K562 (cell line): Measurements from ENCODE around the gene ATP9B. TPM values are rescaled to one million over a fixed set of nuclear protein-coding genes. Genes with fewer than 3 reads are reported as not detected.

Source experiments
- ATAC-seq: fragments of 200-7000 bp; cut with Tn5 transposase; 3 replicates; pipeline ENCODE4 v1.9.1; 2020; ENCODE audit warnings: moderate library complexity
- BruUV-seq: library from RNA; stranded (reverse); fragments of 400-500 nt; replicated peaks from 2 replicates; lab custom pipeline; 2021; lab: Mats Ljungman, UMichigan
- CTCF ChIA-PET: fragments of 300-600 bp; formaldehyde crosslinking; extraction: SDS; loops from one replicate; lab custom pipeline; 2021; ENCODE audit warnings: low intra/inter-chr PET ratio; lab: Yijun Ruan, JAX
- POLR2A ChIA-PET: fragments of 300-600, 350-650 bp; sonication (Branson Sonifier 250); formaldehyde crosslinking; extraction: SDS; loops from one replicate; lab custom pipeline; 2021; ENCODE audit warnings: antibody characterized with exemption, inconsistent platforms; lab: Yijun Ruan, JAX
- DNase-seq, 4 experiments: peaks; one replicate each; pipeline versions ENCODE4 v3.0.0 to v3.0.0-alpha.2; 2011 to 2018; ENCODE audit warnings: low spot score in 3 of 4, mixed read lengths in 3 of 4; ENCODE audit errors: extremely low read depth in 1 of 4
- FAIRE-seq: peaks from 2 replicates; lab custom pipeline; 2011; peaks lifted over from hg19 to GRCh38; lab: Jason Lieb, UNC
- H2AFZ ChIP-seq: 2 replicates; pipeline ENCODE4 v1.6.0; 2011; ENCODE audit warnings: low read depth, low read length, control low read depth, inconsistent platforms
- H3K27ac ChIP-seq: fragments of 200-600 bp; 3 replicates; pipeline ENCODE4 v1.8.0; 2011; ENCODE audit warnings: low read depth, mild to moderate bottlenecking, control low read depth, inconsistent platforms, low read length, moderate library complexity, mixed read lengths; ENCODE audit errors: extremely low read depth
- H3K27me3 ChIP-seq, 2 experiments: fragments of 300-600 bp in 1 of 2; 2 replicates in 1 of 2; 3 replicates in 1 of 2; pipeline versions ENCODE4 v1.6.0 to v1.8.0; 2011; ENCODE audit warnings: inconsistent platforms in 2 of 2, low read length in 2 of 2, mild to moderate bottlenecking in 1 of 2, mixed read lengths in 1 of 2, moderate library complexity in 1 of 2; ENCODE audit not compliant: control insufficient read depth in 2 of 2, insufficient read depth in 2 of 2
- H3K36me3 ChIP-seq: fragments of 300-600 bp; 3 replicates; pipeline ENCODE4 v1.8.0; 2011; ENCODE audit warnings: mild to moderate bottlenecking, low read length, inconsistent platforms; ENCODE audit not compliant: control insufficient read depth, insufficient read depth
- H3K4me1 ChIP-seq, 2 experiments: fragments of 200-600 bp in 1 of 2; replicated peaks in 1 of 2; 2 replicates in 1 of 2; 3 replicates in 1 of 2; pipeline versions ENCODE4 v1.5.1 to v1.8.0; 2011; ENCODE audit warnings: inconsistent platforms in 2 of 2, low read length in 2 of 2, mild to moderate bottlenecking in 1 of 2, mixed read lengths in 1 of 2, moderate library complexity in 1 of 2; ENCODE audit not compliant: control insufficient read depth in 2 of 2, insufficient read depth in 2 of 2
- H3K4me2 ChIP-seq: 2 replicates; pipeline ENCODE4 v1.6.1; 2011; ENCODE audit warnings: low read length, control low read depth, inconsistent platforms, mixed read lengths; ENCODE audit not compliant: insufficient read depth
- H3K4me3 ChIP-seq: fragments of 200-600 bp; sonication (generic), shearing (Covaris generic); 2 replicates; pipeline ENCODE4 v1.5.1; 2016; ENCODE audit warnings: control low read depth, inconsistent platforms
- H3K79me2 ChIP-seq: fragments of 200-600 bp; 3 replicates; pipeline ENCODE4 v1.8.0; 2011; ENCODE audit warnings: low read length, inconsistent platforms; ENCODE audit not compliant: control insufficient read depth, insufficient read depth
- H3K9ac ChIP-seq, 2 experiments: 2 replicates each; pipeline versions ENCODE4 v1.6.0 to v1.6.1; 2011; ENCODE audit warnings: low read depth in 2 of 2, low read length in 2 of 2, control low read depth in 1 of 2, inconsistent platforms in 1 of 2, mild to moderate bottlenecking in 1 of 2, mixed read lengths in 1 of 2; ENCODE audit not compliant: insufficient read depth in 1 of 2
- H3K9me1 ChIP-seq: one replicate; pipeline ENCODE4 v1.6.0; 2011; ENCODE audit warnings: inconsistent platforms, mild to moderate bottlenecking, low read length, moderate library complexity; ENCODE audit not compliant: control insufficient read depth, insufficient read depth
- H3K9me3 ChIP-seq: replicated peaks from 2 replicates; pipeline ENCODE4 v1.5.1; 2011; ENCODE audit warnings: low read depth, low read length, inconsistent platforms; ENCODE audit not compliant: control insufficient read depth, insufficient read depth
- H4K20me1 ChIP-seq: replicated peaks from 2 replicates; pipeline ENCODE4 v1.6.1; 2011; ENCODE audit warnings: low read length, inconsistent platforms, mixed read lengths; ENCODE audit not compliant: control insufficient read depth, insufficient read depth
- CREB1 ChIP-seq, 2 experiments: sonication (generic) in 1 of 2; formaldehyde crosslinking in 1 of 2; IDR thresholded peaks; 2 replicates each; pipeline versions ENCODE4 v1.6.1 to v1.8.0; 2012 to 2022; ENCODE audit warnings: inconsistent platforms in 1 of 2, mild to moderate bottlenecking in 1 of 2, missing genetic modification reagents in 1 of 2, moderate library complexity in 1 of 2
- CTBP1 ChIP-seq: fragments of 450-650 bp; IDR thresholded peaks from 2 replicates; pipeline ENCODE4 v1.6.1; 2016; ENCODE audit warnings: borderline replicate concordance
- ELK3 ChIP-seq: fragments of 450-650 bp; formaldehyde crosslinking; IDR thresholded peaks from 2 replicates; pipeline ENCODE4 v1.4.0; 2020; ENCODE audit warnings: mild to moderate bottlenecking
- FUS ChIP-seq: fragments of 200-400 bp; formaldehyde crosslinking; optimal IDR thresholded peaks from 2 replicates; pipeline ENCODE3; 2017; ENCODE audit warnings: low read depth, low read length
- IRF1 ChIP-seq: sonication (generic); formaldehyde crosslinking; IDR thresholded peaks from 2 replicates; pipeline ENCODE4 v1.8.0; 2022; ENCODE audit warnings: missing genetic modification reagents, mild to moderate bottlenecking, borderline replicate concordance
- IRF2 ChIP-seq: sonication (generic); formaldehyde crosslinking; IDR thresholded peaks from 2 replicates; pipeline ENCODE4 v1.8.1; 2022; ENCODE audit warnings: mild to moderate bottlenecking, missing genetic modification reagents
- LARP7 ChIP-seq: fragments of 450-650 bp; IDR thresholded peaks from 2 replicates; pipeline ENCODE4 v1.6.1; 2016
- NCOA1 ChIP-seq: fragments of 450-650 bp; IDR thresholded peaks from 2 replicates; pipeline ENCODE4 v1.6.1; 2016; ENCODE audit warnings: low read depth
- POLR2G ChIP-seq: fragments of 200-400 bp; formaldehyde crosslinking; IDR thresholded peaks from 2 replicates; pipeline ENCODE4 v1.6.1; 2017; ENCODE audit warnings: low read depth, mild to moderate bottlenecking, antibody characterized with exemption, low read length, moderate library complexity
- RNF2 ChIP-seq: sonication (generic); IDR thresholded peaks from 2 replicates; pipeline ENCODE4 v1.6.1; 2016
- TAF9B ChIP-seq: fragments of 450-650 bp; IDR thresholded peaks from 2 replicates; pipeline ENCODE4 v1.6.1; 2018; ENCODE audit warnings: mild to moderate bottlenecking; ENCODE audit not compliant: partially characterized antibody
- ZNF263 ChIP-seq: sonication (generic); formaldehyde crosslinking; IDR thresholded peaks from 2 replicates; pipeline ENCODE4 v1.8.0; 2022; ENCODE audit warnings: mild to moderate bottlenecking, missing genetic modification reagents, borderline replicate concordance
- ZNF384 ChIP-seq: IDR thresholded peaks from 2 replicates; pipeline ENCODE4 v1.6.1; 2012; ENCODE audit warnings: low read depth, low read length, improper control_type of control experiment
- ZSCAN29 ChIP-seq: fragments of 450-650 bp; IDR thresholded peaks from 2 replicates; pipeline ENCODE4 v1.6.1; 2017
- WGBS: fragments of 100-300 bp; shearing (Covaris generic); methylation state at CpG from one replicate; pipeline ENCODE4 v1.1.6; 2016; ENCODE audit warnings: low coverage, mixed read lengths; ENCODE audit not compliant: insufficient coverage; ENCODE audit errors: missing lambda C conversion rate; 5-methylcytosine and 5-hydroxymethylcytosine counted together
- in situ Hi-C: fragments of 300-500 bp; cut with MboI; formaldehyde crosslinking; loops from 4 replicates; pipeline ENCODE4 v1.15.0; 2018; ENCODE audit warnings: inconsistent platforms, mixed read lengths
- intact Hi-C: fragments of 100-400 bp; cut with micrococcal nuclease; formaldehyde crosslinking; loops from 2 replicates; pipeline ENCODE4 v1.14.2; 2022
- polyA plus RNA-seq, 8 experiments: library from polyadenylated mRNA; depleted of rRNA in 4 of 8; stranded (reverse) in 5 of 8; unstranded in 3 of 8; fragments of >200 nt; fragmentation: Nextera tagmentation in 2 of 8; fragmentation: Illumina TruSeq in 1 of 8; extraction: Ambion mirVana in 2 of 8; extraction: Trizol in 1 of 8; gene quantifications; 2 replicates each; pipeline versions ENCODE4 v1.2.1 to v1.2.3, GENCODE V29; 2011 to 2014; ENCODE audit warnings: inconsistent platforms in 1 of 8, missing spikeins in 1 of 8
- total RNA-seq, 7 experiments: library from RNA; depleted of rRNA in 6 of 7; stranded (reverse); fragments of >200 nt in 6 of 7; fragmentation: Illumina TruSeq in 2 of 7; extraction: Trizol in 2 of 7; gene quantifications; 2 replicates each; pipeline versions ENCODE4 v1.2.1 to v1.2.3, GENCODE V29; 2011 to 2021; ENCODE audit warnings: low replicate concordance in 1 of 7

The ATP9B gene
- total and polyA plus RNA-seq, 9 of the 15 experiments (the other 6 are each of a cell fraction or from before 2014, with no cell fraction given): 0.66 to 13.2 (median 7.9) TPM

GRCh38 chr18:79167526-79168190 is 98.5 kb downstream of the ATP9B start:
- H3K9me1 ChIP-seq: no peaks in the 10 kb centered on the region
- no peaks in the 10 kb centered on the region for H3K9me3 ChIP-seq
- FAIRE-seq: no peak
- no peak overlapping the region for H3K9ac ChIP-seq
- H3K27me3 ChIP-seq: no peaks in the 10 kb centered on the region
- 96% methylated on average over 7 of the region's 18 CpGs for WGBS
- BruUV-seq: no TSS peak
- H3K79me2 ChIP-seq: no peaks in the 10 kb centered on the region
- no peak overlapping the region for H2AFZ ChIP-seq
- in situ Hi-C loops: no loop called here
- POLR2A ChIA-PET: interaction anchor here (0.9 kb wide), 1 partner anchor 98 kb away, joined by 3 read pairs; no protein-coding TSS in a partner anchor
- TF ChIP-seq LARP7 (no peak), IRF2 (CRISPR knock-in tag) (no peak), CTBP1 (no peak), ZNF263 (CRISPR knock-in tag) (no peak), TAF9B (no peak), CREB1 (IDR thresholded peaks at IDR 0.05) (no peak), CREB1 (CRISPR knock-in tag; IDR thresholded peaks at IDR 0.05) (no peak), IRF1 (no peak), FUS (no peak), ELK3 (CRISPR knock-in tag) (no peak), POLR2G (no peak), NCOA1 (no peak), RNF2 (no peak), ZSCAN29 (no peak), ZNF384 (no peak)
- TF ChIP-seq, all 486 proteins: peak for 0
- Histone ChIP-seq H3K4me1 (no peaks in the 10 kb centered on the region), H3K27ac (no peak overlapping the region), H3K4me2 (no peak overlapping the region), H3K36me3 (peaks cover 8% of the 10 kb centered on the region; the same call in 1 of the 3 replicates), H4K20me1 (no peaks in the 10 kb centered on the region), H3K4me3 (no peak overlapping the region)
- DNase-seq: no peak
- intact Hi-C loops: no loop called here
- ATAC-seq: no peak
- CTCF ChIA-PET: interaction anchor here (0.5 kb wide), 1 partner anchor 26 kb away, joined by 3 read pairs; no protein-coding TSS in a partner anchor
